ENCODE measurements around the gene HPSE. TPM values are rescaled to one million over a fixed set of nuclear protein-coding genes. Genes with fewer than 3 reads are reported as not detected.

HPSE gene
- total and polyA plus RNA-seq, 4 donors: 1.9 to 8.3 (median 5.5) TPM

GRCh38 chr4:83250687-83251446 lies 83.8 kb downstream of the HPSE start:
- H3K9me3 ChIP-seq (ENCODE audit: control insufficient read depth in 4 of 4, insufficient read depth in 3 of 4, low read length in 3 of 4): peaks cover 0 to 1% (median 0%) of the 10 kb centered on the region in 4 donors
- no peaks in the 10 kb centered on the region for H3K27me3 ChIP-seq (ENCODE audit: control insufficient read depth in 3 of 3, insufficient read depth in 3 of 3, low read length in 2 of 3)
- TF ChIP-seq CTCF (IDR thresholded peaks at IDR 0.05; ENCODE audit: control extremely low read depth, extremely low read depth): no peak
- DNase-seq (no peak), ATAC-seq (ENCODE audit: insufficient read depth, low FRiP score) (no peak)
- H3K36me3 ChIP-seq (ENCODE audit: control insufficient read depth in 4 of 4, insufficient read depth in 4 of 4, low read length in 4 of 4): no peaks in the 10 kb centered on the region
- no peak overlapping the region for H3K9ac ChIP-seq (ENCODE audit: insufficient read depth in 1 of 2, low read length in 2 of 2)
- 74 to 92% methylated on average over 7 of the region's 7 CpGs for whole genome bisulfite sequencing, 2 donors
- peaks cover 0 to 4% (median 0%) of the 10 kb centered on the region in 5 donors for H3K4me1 ChIP-seq (ENCODE audit: control insufficient read depth in 5 of 5, insufficient read depth in 5 of 5, low read length in 5 of 5)
- no peak overlapping the region for H3K4me3 ChIP-seq
- no peak overlapping the region for H3K27ac ChIP-seq (ENCODE audit: low read depth in 1 of 2, low read length in 1 of 2)

GRCh38 chr4:83248486-83248885 lies 86.2 kb downstream of the HPSE start:
- no peak overlapping the region for H3K9ac ChIP-seq (ENCODE audit: insufficient read depth in 1 of 2, low read length in 2 of 2)
- no peak for TF ChIP-seq CTCF (IDR thresholded peaks at IDR 0.05; ENCODE audit: control extremely low read depth, extremely low read depth)
- no peaks in the 10 kb centered on the region for H3K27me3 ChIP-seq (ENCODE audit: control insufficient read depth in 3 of 3, insufficient read depth in 3 of 3, low read length in 2 of 3)
- peaks cover 0 to 4% (median 0%) of the 10 kb centered on the region in 5 donors for H3K4me1 ChIP-seq (ENCODE audit: control insufficient read depth in 5 of 5, insufficient read depth in 5 of 5, low read length in 5 of 5)
- H3K27ac ChIP-seq (ENCODE audit: low read depth in 1 of 2, low read length in 1 of 2): no peak overlapping the region
- peaks cover 0 to 1% (median 0%) of the 10 kb centered on the region in 4 donors for H3K9me3 ChIP-seq (ENCODE audit: control insufficient read depth in 4 of 4, insufficient read depth in 3 of 4, low read length in 3 of 4)
- no peak for ATAC-seq (ENCODE audit: insufficient read depth, low FRiP score)
- no peaks in the 10 kb centered on the region for H3K36me3 ChIP-seq (ENCODE audit: control insufficient read depth in 4 of 4, insufficient read depth in 4 of 4, low read length in 4 of 4)
- H3K4me3 ChIP-seq: no peak overlapping the region
- WGBS, 2 donors: 92 to 99% methylated on average over 5 of the region's 5 CpGs
- DNase-seq: no peak

DNA sequence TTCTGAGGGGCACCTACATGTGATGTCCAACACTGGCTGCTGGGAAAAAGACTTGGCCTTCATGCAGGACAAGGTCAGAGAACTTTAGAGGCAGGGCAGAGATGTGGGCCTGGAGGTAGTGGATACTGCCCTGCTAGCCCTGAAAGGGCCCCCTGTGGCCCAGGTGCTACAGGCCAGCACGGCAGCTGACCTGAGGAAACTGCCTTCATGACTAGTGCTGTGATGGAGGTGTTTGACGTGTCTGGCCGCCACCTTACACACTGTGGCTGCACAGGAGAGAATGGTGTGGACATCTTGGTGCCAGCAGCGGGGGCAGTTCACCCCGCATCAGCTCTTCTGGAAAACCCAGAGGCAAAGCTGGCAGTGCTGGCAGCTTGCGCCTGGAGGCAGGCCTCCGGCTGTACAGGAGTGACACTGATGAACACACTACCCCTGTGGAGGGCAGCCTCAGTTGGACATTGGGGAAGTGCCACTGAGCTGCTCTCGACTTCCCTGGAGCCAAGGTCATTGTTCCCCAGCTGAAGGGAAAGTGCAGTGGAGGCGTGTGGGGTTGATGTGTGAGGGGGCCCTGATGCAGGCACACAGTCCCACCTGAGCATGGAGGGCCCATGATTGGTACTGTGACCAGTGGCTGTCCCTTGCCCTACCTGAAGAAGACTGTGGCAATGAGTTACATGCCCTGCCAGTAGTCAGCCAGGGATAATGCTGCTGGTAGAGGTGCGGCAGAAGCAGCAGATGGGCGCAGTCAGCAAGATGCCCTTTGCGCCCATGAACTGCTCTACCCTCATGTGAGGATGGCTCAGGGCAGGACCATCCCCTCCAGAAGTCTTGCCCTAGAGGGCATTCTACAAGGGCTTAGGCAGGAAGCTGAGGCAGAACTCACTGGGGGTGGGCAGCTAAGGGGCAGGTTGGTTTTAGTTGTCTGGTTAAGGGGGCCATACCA lies 87.0 kb downstream of the HPSE start:
- H3K4me3 ChIP-seq: no peak overlapping the region
- DNase-seq: no peak
- H3K27me3 ChIP-seq (ENCODE audit: control insufficient read depth in 3 of 3, insufficient read depth in 3 of 3, low read length in 2 of 3): no peaks in the 10 kb centered on the region
- no peak overlapping the region for H3K9ac ChIP-seq (ENCODE audit: insufficient read depth in 1 of 2, low read length in 2 of 2)
- H3K4me1 ChIP-seq (ENCODE audit: control insufficient read depth in 5 of 5, insufficient read depth in 5 of 5, low read length in 5 of 5): peaks cover 0 to 4% (median 0%) of the 10 kb centered on the region in 5 donors
- no peak overlapping the region for H3K27ac ChIP-seq (ENCODE audit: low read depth in 1 of 2, low read length in 1 of 2)
- TF ChIP-seq CTCF (IDR thresholded peaks at IDR 0.05; ENCODE audit: control extremely low read depth, extremely low read depth): no peak
- 82 to 93% methylated on average over 12 of the region's 12 CpGs for WGBS, 2 donors
- H3K9me3 ChIP-seq (ENCODE audit: control insufficient read depth in 4 of 4, insufficient read depth in 3 of 4, low read length in 3 of 4): peaks cover 0 to 1% (median 0%) of the 10 kb centered on the region in 4 donors
- no peaks in the 10 kb centered on the region for H3K36me3 ChIP-seq (ENCODE audit: control insufficient read depth in 4 of 4, insufficient read depth in 4 of 4, low read length in 4 of 4)
- no peak for ATAC-seq (ENCODE audit: insufficient read depth, low FRiP score)

Small RNA genes within 50 kb of the gene (small RNA-seq; reads per million reads assigned to genes)
- gene AC114781.5 (ENCODE audit: low replicate concordance): not detected

Other genes with a start within 250 kb of the HPSE start
- 10 to 100 TPM; 70.5 to 72.4 TPM for gene PLAC8, start 220.1 kb downstream of the HPSE start, total RNA-seq
- gene PLAC8, start 220.1 kb downstream of the HPSE start, polyA plus RNA-seq: 100 to 1,000 TPM in 1 of 2 donors, 10 to 100 TPM in 1; 53.8 to 115 TPM
- gene COQ2, start 50.0 kb downstream of the HPSE start, total RNA-seq: 10 to 100 TPM in 1 of 2 donors, 1 to 10 TPM in 1; 7.5 to 15.1 TPM
- 10 to 100 TPM in 1 of 2 donors, 1 to 10 TPM in 1; 7.7 to 11.6 TPM for gene COQ2, start 50.0 kb downstream of the HPSE start, polyA plus RNA-seq
- 10 to 100 TPM; 17.6 to 22.0 TPM for gene HELQ, start 121.0 kb upstream of the HPSE start, total RNA-seq
- 1 to 10 TPM; 5.2 to 8.1 TPM for gene HELQ, start 121.0 kb upstream of the HPSE start, polyA plus RNA-seq
- 10 to 100 TPM; 21.2 to 43.1 TPM for gene MRPS18C, start 121.2 kb upstream of the HPSE start, total RNA-seq
- gene MRPS18C, start 121.2 kb upstream of the HPSE start, polyA plus RNA-seq: 10 to 100 TPM; 35.4 to 47.4 TPM
- gene ABRAXAS1, start 150.3 kb upstream of the HPSE start, total RNA-seq: 10 to 100 TPM in 1 of 2 donors, 1 to 10 TPM in 1; 9.4 to 23.4 TPM
- gene ABRAXAS1, start 150.3 kb upstream of the HPSE start, polyA plus RNA-seq: 1 to 10 TPM; 4.3 to 5.0 TPM
- gene GPAT3, start 201.3 kb upstream of the HPSE start, total RNA-seq: 10 to 100 TPM in 1 of 2 donors, 1 to 10 TPM in 1; 8.6 to 11.6 TPM
- gene GPAT3, start 201.3 kb upstream of the HPSE start, polyA plus RNA-seq: 1 to 10 TPM; 2.5 to 6.6 TPM

Measured in lung (tissue), 13 donors.